Neural crest cell (in vitro differentiated cells): ENCODE results near the gene TRPV5. TPM values are rescaled to one million over a fixed set of nuclear protein-coding genes. Genes with fewer than 3 reads are reported as not detected.

Source experiments
- DNase-seq: peaks from one replicate; pipeline ENCODE4 v3.0.0; 2021; ENCODE audit warnings: low read depth, mixed read lengths, low spot score
- H3K27ac Mint-ChIP-seq: one replicate; pipeline ENCODE4 v1.8.0; 2021; ENCODE audit warnings: mild to moderate bottlenecking, mixed read lengths; ENCODE audit not compliant: unreplicated experiment
- H3K27me3 Mint-ChIP-seq: 2 replicates; pipeline ENCODE4 v1.8.0; 2021; ENCODE audit warnings: low read depth, mild to moderate bottlenecking, mixed read lengths
- H3K36me3 Mint-ChIP-seq: 2 replicates; pipeline ENCODE4 v1.8.0; 2021; ENCODE audit warnings: low read depth, mild to moderate bottlenecking, mixed read lengths
- H3K4me1 Mint-ChIP-seq: 2 replicates; pipeline ENCODE4 v1.8.0; 2021; ENCODE audit warnings: mixed read lengths
- H3K4me3 Mint-ChIP-seq: one replicate; pipeline ENCODE4 v1.8.0; 2021; ENCODE audit warnings: mild to moderate bottlenecking, mixed read lengths
- H3K9me3 Mint-ChIP-seq: 2 replicates; pipeline ENCODE4 v1.8.0; 2021; ENCODE audit warnings: mixed read lengths
- CTCF ChIP-seq: fragments of 200-600 bp; sonication (generic); conservative IDR thresholded peaks from 2 replicates; pipeline ENCODE4 v1.5.0; 2021; ENCODE audit warnings: antibody characterized with exemption, mild to moderate bottlenecking
- total RNA-seq: library from RNA; stranded (reverse); gene quantifications from 2 replicates; pipeline ENCODE4 v1.2.1, GENCODE V29; 2021

The TRPV5 gene
- total RNA-seq, 1 donor from 2014 or later, result 0.07 TPM

- Mint-ChIP-seq H3K27me3 (peaks cover 3% of the 10 kb centered on the region), H3K4me3 (no peak overlapping the region), H3K4me1 (no peaks in the 10 kb centered on the region), H3K36me3 (no peaks in the 10 kb centered on the region), H3K27ac (no peak overlapping the region), H3K9me3 (no peaks in the 10 kb centered on the region)
- no peak for TF ChIP-seq CTCF
- DNase-seq, result no peak
These were observed 7.5 kb upstream of the TRPV5 start for GRCh38 chr7:142940966-142941535.

DNA sequence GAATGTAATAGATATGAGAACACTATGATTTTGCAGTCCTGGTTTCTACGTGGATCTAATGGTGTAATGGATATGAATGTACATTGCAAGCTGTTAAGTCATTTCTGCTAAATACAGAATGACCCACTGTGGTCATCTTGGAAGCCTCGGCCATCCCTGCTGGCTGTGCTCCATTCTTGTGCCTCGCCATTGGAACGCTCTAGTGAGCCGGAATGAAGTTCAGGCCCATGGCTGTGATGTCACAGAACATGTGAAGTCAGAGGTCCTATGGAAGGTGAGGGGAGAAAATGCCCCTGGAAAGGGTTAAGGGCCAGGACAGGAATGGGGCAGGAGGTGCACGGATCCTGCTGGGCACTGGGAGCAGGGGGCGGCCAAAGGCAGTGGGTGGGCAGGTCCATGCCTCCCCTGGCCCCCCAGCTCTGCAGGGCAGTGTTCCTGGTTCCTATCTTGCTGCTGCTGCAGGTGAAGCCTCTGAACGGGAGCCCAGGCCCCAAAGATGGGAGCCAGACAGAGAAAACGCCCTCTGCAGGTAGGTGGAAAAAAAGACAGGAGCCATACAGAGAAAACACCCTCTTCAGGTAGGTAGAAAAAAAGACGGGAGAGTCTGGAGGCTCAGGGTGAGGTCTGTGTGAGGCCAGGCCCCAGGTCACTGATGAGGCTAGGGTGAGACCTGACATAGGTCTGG is 5.8 kb upstream of the TRPV5 start, which contains the start of gene LLCFC1:
TSS of gene LLCFC1 (plus strand) at position 259 of the 685 bp plus-strand sequence. CDS start at position 397, 138 bp downstream.
- Mint-ChIP-seq H3K36me3 (no peaks in the 10 kb centered on the region), H3K27ac (peak within 1 kb of the TSS; percentile 81), H3K4me1 (no peaks in the 10 kb centered on the region), H3K4me3 (no peak within 1 kb of the TSS), H3K9me3 (no peaks in the 10 kb centered on the region), H3K27me3 (peaks cover 3% of the 10 kb centered on the region)
- DNase-seq, result no peak
- TF ChIP-seq CTCF, result peak; percentile 37

DNA sequence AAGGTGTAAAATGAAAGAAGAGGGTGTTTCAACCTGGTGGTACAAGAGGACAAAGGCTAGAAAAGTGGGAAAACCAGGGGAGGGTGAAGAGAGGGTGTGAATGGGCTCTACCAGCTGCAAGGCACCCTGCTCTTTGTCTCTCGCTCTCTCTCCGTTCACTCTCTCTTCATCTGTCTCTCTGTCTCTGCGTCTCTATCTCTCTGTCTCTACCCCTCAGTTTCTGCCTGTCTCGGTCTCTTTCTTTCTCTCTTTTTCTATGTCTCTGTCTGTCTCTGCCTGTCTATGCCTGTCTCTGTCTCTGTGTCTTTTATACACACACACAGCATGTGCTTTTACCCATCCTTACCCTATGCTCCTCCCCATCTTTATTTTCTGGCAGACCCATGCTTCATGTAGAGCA is 5.1 kb upstream of the TRPV5 start:
- no peaks in the 10 kb centered on the region for H3K4me1 Mint-ChIP-seq
- H3K4me3 Mint-ChIP-seq, result no peak overlapping the region
- peaks cover 5% of the 10 kb centered on the region for H3K27me3 Mint-ChIP-seq
- H3K9me3 Mint-ChIP-seq, result no peaks in the 10 kb centered on the region
- no peak for TF ChIP-seq CTCF
- no peaks in the 10 kb centered on the region for H3K36me3 Mint-ChIP-seq
- DNase-seq, result no peak
- H3K27ac Mint-ChIP-seq, result no peak overlapping the region

DNA sequence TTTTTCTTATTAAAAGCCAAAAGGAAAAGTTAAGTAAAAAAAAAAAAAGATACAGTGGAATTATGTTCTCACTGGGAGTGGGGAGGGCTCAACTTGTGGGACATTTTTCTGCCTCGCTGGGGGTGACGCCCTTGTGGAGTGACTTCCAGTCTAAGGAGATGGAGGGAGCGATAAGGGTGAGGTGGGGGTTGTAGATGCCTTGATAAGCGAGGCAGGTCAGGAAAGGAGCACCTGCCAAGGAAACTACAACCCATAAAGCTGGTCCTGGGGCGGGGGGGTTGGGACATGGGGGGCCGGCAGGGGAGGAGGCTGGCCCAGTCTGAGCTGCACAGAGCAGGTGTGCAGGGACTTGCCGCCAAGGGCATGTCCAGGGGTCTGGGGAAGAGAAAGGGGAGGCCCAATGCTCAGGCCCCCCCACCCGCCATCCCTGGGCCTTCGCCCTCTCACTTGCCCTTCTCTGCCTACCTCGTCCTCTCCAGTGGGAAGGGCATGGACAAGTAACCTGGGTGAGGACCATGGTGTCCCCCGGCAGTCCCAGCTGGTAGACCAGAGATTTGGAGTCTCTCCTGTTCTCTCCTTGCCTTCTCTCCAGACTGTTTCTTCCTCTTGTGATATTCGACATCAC is 2.5 kb upstream of the TRPV5 start:
- H3K9me3 Mint-ChIP-seq, result no peaks in the 10 kb centered on the region
- H3K36me3 Mint-ChIP-seq, result no peaks in the 10 kb centered on the region
- DNase-seq, result no peak
- no peak overlapping the region for H3K27ac Mint-ChIP-seq
- no peak overlapping the region for H3K4me3 Mint-ChIP-seq
- H3K4me1 Mint-ChIP-seq, result no peaks in the 10 kb centered on the region
- TF ChIP-seq CTCF, result no peak
- peaks cover 10% of the 10 kb centered on the region for H3K27me3 Mint-ChIP-seq

DNA sequence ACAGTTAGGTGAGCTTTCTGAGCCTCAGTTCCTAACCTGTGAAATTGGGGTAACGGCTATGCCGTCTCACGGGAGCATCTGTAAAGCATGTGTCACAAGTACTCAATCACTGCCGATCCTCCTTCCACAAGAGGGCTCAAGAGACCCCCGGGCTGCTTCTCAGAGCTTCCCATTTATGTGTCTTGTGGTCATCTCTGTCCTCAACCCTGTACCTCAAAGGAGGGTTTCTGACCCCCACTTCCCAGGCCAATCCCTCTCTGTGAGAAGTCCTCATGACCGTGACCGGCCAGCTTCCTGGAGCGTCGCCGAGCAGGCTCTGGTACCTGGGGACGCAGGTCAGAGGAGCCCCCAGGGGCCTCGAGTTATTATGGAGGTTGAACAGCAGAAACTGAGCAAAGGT is 510 bp upstream of the TRPV5 start:
- Mint-ChIP-seq H3K9me3 (peaks cover 3% of the 10 kb centered on the region), H3K4me3 (no peak overlapping the region), H3K36me3 (no peaks in the 10 kb centered on the region), H3K27ac (no peak overlapping the region), H3K4me1 (no peaks in the 10 kb centered on the region), H3K27me3 (peaks cover 17% of the 10 kb centered on the region)
- DNase-seq, result no peak
- no peak for TF ChIP-seq CTCF
